ENCODE data around the gene IL13.
"Not testable (repeated sequence)": the region's sequence is repeated elsewhere in the genome, so short reads cannot be mapped to it uniquely, and the experiment has no call there.

IL13 gene

GRCh38 chr5:132628814-132629213, 29.2 kb upstream of the IL13 start:
- Histone ChIP-seq H3K27me3 (replicated peaks) (no peaks in the 10 kb centered on the region), H3K27ac (no peak overlapping the region), H3K36me3 (replicated peaks) (peaks cover 3% of the 10 kb centered on the region), H3K4me3 (ENCODE audit: low read depth, low read length) (no peak overlapping the region)
- in situ Hi-C loops (cut with HindIII; ENCODE audit: low pct_ligation_motif_present, low sequenced_read_pairs) = no loop called here
- TF ChIP-seq CTCF (IDR thresholded peaks at IDR 0.05; ENCODE audit: low read depth, low read length, missing control alignments) = no peak
- no peak for DNase-seq

GRCh38 chr5:132629230-132629944, 28.6 kb upstream of the IL13 start:
- no peak for TF ChIP-seq CTCF (IDR thresholded peaks at IDR 0.05; ENCODE audit: low read depth, low read length, missing control alignments)
- Histone ChIP-seq H3K36me3 (replicated peaks) (peaks cover 3% of the 10 kb centered on the region), H3K4me3 (ENCODE audit: low read depth, low read length) (no peak overlapping the region), H3K27ac (no peak overlapping the region), H3K27me3 (replicated peaks) (no peaks in the 10 kb centered on the region)
- no peak for DNase-seq
- in situ Hi-C loops (cut with HindIII; ENCODE audit: low pct_ligation_motif_present, low sequenced_read_pairs) = no loop called here

GRCh38 chr5:132633587-132633986, 24.4 kb upstream of the IL13 start:
- in situ Hi-C loops (cut with HindIII; ENCODE audit: low pct_ligation_motif_present, low sequenced_read_pairs); H3K27me3 ChIP-seq (replicated peaks); H3K27ac ChIP-seq; DNase-seq; H3K4me3 ChIP-seq (ENCODE audit: low read depth, low read length): not testable (repeated sequence)
- peaks cover 10% of the 10 kb centered on the region for H3K36me3 ChIP-seq (replicated peaks)

- DNase-seq = no peak
- Histone ChIP-seq H3K4me3 (ENCODE audit: low read depth, low read length) (no peak overlapping the region), H3K27me3 (replicated peaks) (no peaks in the 10 kb centered on the region), H3K27ac (no peak overlapping the region), H3K36me3 (replicated peaks) (peaks cover 14% of the 10 kb centered on the region)
- in situ Hi-C loops (cut with HindIII; ENCODE audit: low pct_ligation_motif_present, low sequenced_read_pairs) = no loop called here
- no peak for TF ChIP-seq CTCF (IDR thresholded peaks at IDR 0.05; ENCODE audit: low read depth, low read length, missing control alignments)
These were observed 22.1 kb upstream of the IL13 start for GRCh38 chr5:132635873-132636272.

GRCh38 chr5:132637241-132637640, 20.7 kb upstream of the IL13 start:
- no peak for TF ChIP-seq CTCF (IDR thresholded peaks at IDR 0.05; ENCODE audit: low read depth, low read length, missing control alignments)
- in situ Hi-C loops (cut with HindIII; ENCODE audit: low pct_ligation_motif_present, low sequenced_read_pairs) = no loop called here
- H3K36me3 ChIP-seq (replicated peaks) = peaks cover 17% of the 10 kb centered on the region
- no peak for DNase-seq
- H3K4me3 ChIP-seq (ENCODE audit: low read depth, low read length) = no peak overlapping the region
- no peaks in the 10 kb centered on the region for H3K27me3 ChIP-seq (replicated peaks)
- H3K27ac ChIP-seq = no peak overlapping the region

- TF ChIP-seq CTCF (IDR thresholded peaks at IDR 0.05; ENCODE audit: low read depth, low read length, missing control alignments) = no peak
- in situ Hi-C loops (cut with HindIII; ENCODE audit: low pct_ligation_motif_present, low sequenced_read_pairs) = no loop called here
These were observed 18.3 kb upstream of the IL13 start for GRCh38 chr5:132639706-132640130.

More at GRCh38 chr5:132639706-132640130, 18.3 kb upstream of the IL13 start:
- no peaks in the 10 kb centered on the region for H3K27me3 ChIP-seq (replicated peaks)
- no peak overlapping the region for H3K4me3 ChIP-seq (ENCODE audit: low read depth, low read length)
- no peak overlapping the region for H3K27ac ChIP-seq
- H3K36me3 ChIP-seq (replicated peaks) = peaks cover 21% of the 10 kb centered on the region
- DNase-seq = no peak
